HL-60 (cell line): Measurements from ENCODE around the gene LMTK2.

Experiments
- DNase-seq, 2 experiments: peaks; one replicate each; pipeline ENCODE4 v3.0.0-alpha.2; 2010 to 2020; ENCODE audit warnings: low read depth in 1 of 2, low spot score in 1 of 2
- H3K27ac ChIP-seq: fragments of 250-450 bp; sonication (Bioruptor Pico); replicated peaks from 2 replicates; pipeline ENCODE4 v1.5.1; 2020; ENCODE audit warnings: mild to moderate bottlenecking, moderate library complexity
- H3K27me3 ChIP-seq: fragments of 250-450 bp; sonication (Bioruptor Pico); 2 replicates; pipeline ENCODE4 v1.5.1; 2021; ENCODE audit warnings: mild to moderate bottlenecking, moderate library complexity; ENCODE audit not compliant: insufficient read depth, poor library complexity, severe bottlenecking
- H3K4me3 ChIP-seq: replicated peaks from 2 replicates; pipeline ENCODE4 v1.5.1; 2011; ENCODE audit warnings: mild to moderate bottlenecking, control low read depth, low read length; ENCODE audit not compliant: insufficient read depth
- GABPA ChIP-seq: IDR thresholded peaks from 2 replicates; pipeline ENCODE4 v1.6.1; 2012; ENCODE audit warnings: low read depth
- POLR2AphosphoS5 ChIP-seq: IDR thresholded peaks from 2 replicates; pipeline ENCODE4 v1.6.1; 2012; ENCODE audit warnings: low read depth
- SPI1 ChIP-seq: IDR thresholded peaks from 2 replicates; pipeline ENCODE4 v1.6.1; 2012; ENCODE audit warnings: low read depth, mild to moderate bottlenecking, borderline replicate concordance
- TF ChIP-seq, protein P1 (sequence below): IDR thresholded peaks from 2 replicates; pipeline ENCODE4 v1.6.1; 2012; ENCODE audit warnings: low read depth; ENCODE audit not compliant: insufficient replicate concordance
- TF ChIP-seq, protein P2 (sequence below): IDR thresholded peaks from one replicate; pipeline ENCODE4 v1.5.1; 2011; ENCODE audit warnings: low read length, control low read depth, inconsistent platforms; ENCODE audit not compliant: insufficient read depth

Gene LMTK2

DNA sequence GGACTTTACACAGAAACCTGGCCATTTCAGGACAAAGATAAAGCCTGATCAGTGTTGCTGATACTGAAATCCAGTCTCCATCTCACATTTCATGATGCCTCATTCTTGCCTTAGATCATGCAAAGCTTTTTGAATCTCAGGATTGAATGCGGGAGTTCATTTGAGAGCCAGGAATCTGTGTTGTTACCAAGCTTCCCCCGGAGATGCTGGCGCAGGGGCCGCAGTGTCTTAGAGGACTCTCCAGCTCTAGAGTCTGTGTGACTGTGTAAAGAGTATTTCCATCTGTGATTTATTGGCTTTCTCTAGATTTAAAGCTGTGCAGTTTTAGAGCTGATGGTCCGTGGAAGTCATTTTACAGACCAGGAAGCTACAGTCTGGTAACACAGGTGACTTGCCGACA is 32.0 kb downstream of the LMTK2 start:
- Histone ChIP-seq H3K27me3 (no peaks in the 10 kb centered on the region), H3K4me3 (no peak overlapping the region), H3K27ac (no peak overlapping the region)
- DNase-seq: no peak
- TF ChIP-seq, protein P1, sequence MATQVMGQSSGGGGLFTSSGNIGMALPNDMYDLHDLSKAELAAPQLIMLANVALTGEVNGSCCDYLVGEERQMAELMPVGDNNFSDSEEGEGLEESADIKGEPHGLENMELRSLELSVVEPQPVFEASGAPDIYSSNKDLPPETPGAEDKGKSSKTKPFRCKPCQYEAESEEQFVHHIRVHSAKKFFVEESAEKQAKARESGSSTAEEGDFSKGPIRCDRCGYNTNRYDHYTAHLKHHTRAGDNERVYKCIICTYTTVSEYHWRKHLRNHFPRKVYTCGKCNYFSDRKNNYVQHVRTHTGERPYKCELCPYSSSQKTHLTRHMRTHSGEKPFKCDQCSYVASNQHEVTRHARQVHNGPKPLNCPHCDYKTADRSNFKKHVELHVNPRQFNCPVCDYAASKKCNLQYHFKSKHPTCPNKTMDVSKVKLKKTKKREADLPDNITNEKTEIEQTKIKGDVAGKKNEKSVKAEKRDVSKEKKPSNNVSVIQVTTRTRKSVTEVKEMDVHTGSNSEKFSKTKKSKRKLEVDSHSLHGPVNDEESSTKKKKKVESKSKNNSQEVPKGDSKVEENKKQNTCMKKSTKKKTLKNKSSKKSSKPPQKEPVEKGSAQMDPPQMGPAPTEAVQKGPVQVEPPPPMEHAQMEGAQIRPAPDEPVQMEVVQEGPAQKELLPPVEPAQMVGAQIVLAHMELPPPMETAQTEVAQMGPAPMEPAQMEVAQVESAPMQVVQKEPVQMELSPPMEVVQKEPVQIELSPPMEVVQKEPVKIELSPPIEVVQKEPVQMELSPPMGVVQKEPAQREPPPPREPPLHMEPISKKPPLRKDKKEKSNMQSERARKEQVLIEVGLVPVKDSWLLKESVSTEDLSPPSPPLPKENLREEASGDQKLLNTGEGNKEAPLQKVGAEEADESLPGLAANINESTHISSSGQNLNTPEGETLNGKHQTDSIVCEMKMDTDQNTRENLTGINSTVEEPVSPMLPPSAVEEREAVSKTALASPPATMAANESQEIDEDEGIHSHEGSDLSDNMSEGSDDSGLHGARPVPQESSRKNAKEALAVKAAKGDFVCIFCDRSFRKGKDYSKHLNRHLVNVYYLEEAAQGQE: no peak
- TF ChIP-seq SPI1: no peak
- TF ChIP-seq POLR2AphosphoS5: no peak
- TF ChIP-seq GABPA: no peak
- TF ChIP-seq, protein P2, sequence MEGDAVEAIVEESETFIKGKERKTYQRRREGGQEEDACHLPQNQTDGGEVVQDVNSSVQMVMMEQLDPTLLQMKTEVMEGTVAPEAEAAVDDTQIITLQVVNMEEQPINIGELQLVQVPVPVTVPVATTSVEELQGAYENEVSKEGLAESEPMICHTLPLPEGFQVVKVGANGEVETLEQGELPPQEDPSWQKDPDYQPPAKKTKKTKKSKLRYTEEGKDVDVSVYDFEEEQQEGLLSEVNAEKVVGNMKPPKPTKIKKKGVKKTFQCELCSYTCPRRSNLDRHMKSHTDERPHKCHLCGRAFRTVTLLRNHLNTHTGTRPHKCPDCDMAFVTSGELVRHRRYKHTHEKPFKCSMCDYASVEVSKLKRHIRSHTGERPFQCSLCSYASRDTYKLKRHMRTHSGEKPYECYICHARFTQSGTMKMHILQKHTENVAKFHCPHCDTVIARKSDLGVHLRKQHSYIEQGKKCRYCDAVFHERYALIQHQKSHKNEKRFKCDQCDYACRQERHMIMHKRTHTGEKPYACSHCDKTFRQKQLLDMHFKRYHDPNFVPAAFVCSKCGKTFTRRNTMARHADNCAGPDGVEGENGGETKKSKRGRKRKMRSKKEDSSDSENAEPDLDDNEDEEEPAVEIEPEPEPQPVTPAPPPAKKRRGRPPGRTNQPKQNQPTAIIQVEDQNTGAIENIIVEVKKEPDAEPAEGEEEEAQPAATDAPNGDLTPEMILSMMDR: no peak

DNA sequence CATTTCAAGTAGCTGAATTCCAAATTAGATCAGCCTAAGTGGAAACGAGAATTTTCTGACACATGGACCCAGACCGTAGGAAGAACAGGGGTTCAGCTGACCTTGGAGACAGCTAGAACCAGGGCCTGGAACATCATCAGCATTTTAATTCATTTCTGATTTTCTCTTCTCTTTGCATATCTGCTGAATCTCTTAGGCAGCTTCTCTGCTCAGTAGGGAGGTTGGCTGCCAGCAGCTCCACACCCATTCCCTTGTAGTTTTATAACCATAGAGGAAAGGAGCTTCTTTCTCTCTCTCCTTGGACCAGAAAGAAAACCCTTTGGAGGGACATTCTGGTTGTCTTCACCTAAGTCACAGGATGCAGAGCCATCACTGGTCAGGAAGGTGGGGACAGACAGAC is 36.0 kb downstream of the LMTK2 start:
- no peak overlapping the region for H3K27ac ChIP-seq
- H3K4me3 ChIP-seq: no peak overlapping the region
- H3K27me3 ChIP-seq: no peaks in the 10 kb centered on the region
- TF ChIP-seq POLR2AphosphoS5: no peak
- TF ChIP-seq GABPA: no peak
- TF ChIP-seq, protein P1: no peak
- TF ChIP-seq, protein P2: no peak
- TF ChIP-seq SPI1: no peak
- DNase-seq: no peak

DNA sequence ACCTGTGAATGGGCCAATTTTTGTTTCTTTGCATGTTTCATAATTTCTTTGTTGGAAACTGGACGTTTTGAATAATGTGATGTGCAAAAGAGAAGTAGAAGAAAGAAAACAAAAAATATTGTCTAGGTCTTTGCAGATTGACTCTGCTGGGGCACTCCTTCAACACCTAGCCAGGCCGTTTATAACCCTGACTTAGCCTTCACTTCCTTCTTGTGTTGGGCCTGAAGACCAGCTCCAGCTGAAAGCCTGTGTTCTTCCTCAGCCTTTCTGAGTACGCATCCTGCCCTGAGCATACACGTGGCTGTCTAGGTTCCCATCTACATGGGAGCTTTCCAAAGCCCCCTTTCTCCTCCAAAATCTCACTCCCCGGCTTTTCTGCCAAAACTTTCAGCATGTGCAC is 41.9 kb downstream of the LMTK2 start:
- no peak overlapping the region for H3K27ac ChIP-seq
- no peak overlapping the region for H3K4me3 ChIP-seq
- H3K27me3 ChIP-seq: no peaks in the 10 kb centered on the region
- DNase-seq: no peak
- TF ChIP-seq GABPA: no peak
- TF ChIP-seq, protein P2: no peak
- TF ChIP-seq SPI1: no peak
- TF ChIP-seq, protein P1: no peak
- no peak for TF ChIP-seq POLR2AphosphoS5
